HuH-7.5 (cell line): ENCODE measurements around the gene EFNA1.
A peak's percentile ranks its signal among the peaks of the same experiment; 100 is the strongest.
"Not testable (repeated sequence)": the region's sequence is repeated elsewhere in the genome, so short reads cannot be mapped to it uniquely, and the experiment has no call there.

ENCODE experiments used
- DNase-seq: peaks from one replicate; pipeline ENCODE4 v3.0.0; 2011; ENCODE audit warnings: low spot score

EFNA1 gene

GRCh38 chr1:155145491-155145890, 17.8 kb downstream of the EFNA1 start:
- DNase-seq = no peak

DNA sequence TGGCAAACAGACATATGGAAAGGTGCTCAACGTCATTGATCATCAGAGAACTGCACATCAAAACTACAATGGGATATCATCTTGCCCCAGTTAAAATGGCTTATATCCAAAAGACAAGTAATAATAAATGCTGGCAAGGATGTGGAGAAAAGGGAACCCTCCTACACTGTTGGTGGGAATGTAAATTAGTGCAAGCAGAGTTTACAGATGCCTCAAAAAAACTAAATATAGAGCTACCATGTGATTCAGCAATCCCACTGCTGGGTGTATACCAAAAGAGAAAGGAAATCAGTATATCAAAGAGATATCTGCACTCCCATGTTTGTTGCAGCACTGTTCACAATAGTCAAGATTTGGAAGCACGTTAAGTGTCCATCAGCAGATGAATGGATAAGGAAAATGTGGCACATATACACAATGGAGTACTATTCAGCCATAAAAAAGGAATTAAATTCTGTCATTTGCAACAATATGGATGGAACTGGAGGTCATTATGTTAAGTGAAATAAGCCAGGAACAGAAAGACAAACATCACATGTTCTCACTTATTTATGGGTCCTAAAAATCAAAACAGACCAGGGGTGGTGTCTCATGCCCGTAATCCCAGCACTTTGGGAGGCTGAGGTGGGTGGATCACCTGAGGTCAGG, 28.4 kb downstream of the EFNA1 start:
- DNase-seq = not testable (repeated sequence)

DNA sequence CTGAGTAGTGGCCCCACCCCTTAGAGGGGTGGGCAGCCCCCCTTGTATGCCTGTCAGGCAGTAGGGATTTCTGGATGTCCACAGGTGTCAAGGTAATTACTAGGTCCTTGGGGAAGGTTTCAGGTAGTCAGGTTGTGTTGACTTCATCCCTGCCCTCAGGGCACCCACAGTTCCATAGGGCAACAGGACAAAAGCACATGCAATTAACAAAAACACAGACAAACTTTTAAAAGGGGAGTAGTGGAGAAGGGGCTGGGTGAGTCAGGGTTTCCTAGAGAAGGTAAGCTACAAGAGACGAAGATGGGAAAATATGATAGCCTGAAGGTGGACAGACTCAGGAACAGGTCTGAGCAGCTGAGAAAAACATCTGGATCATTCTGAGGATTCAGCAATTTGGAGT, 31.3 kb downstream of the EFNA1 start:
- no peak for DNase-seq

GRCh38 chr1:155160128-155160527, 32.5 kb downstream of the EFNA1 start:
- no peak for DNase-seq

GRCh38 chr1:155162631-155163030, 35.0 kb downstream of the EFNA1 start:
- not testable (repeated sequence) for DNase-seq

- not testable (repeated sequence) for DNase-seq
These were observed 36.1 kb downstream of the EFNA1 start for GRCh38 chr1:155163785-155164184.

GRCh38 chr1:155164625-155165024, 36.9 kb downstream of the EFNA1 start:
- not testable (repeated sequence) for DNase-seq

DNA sequence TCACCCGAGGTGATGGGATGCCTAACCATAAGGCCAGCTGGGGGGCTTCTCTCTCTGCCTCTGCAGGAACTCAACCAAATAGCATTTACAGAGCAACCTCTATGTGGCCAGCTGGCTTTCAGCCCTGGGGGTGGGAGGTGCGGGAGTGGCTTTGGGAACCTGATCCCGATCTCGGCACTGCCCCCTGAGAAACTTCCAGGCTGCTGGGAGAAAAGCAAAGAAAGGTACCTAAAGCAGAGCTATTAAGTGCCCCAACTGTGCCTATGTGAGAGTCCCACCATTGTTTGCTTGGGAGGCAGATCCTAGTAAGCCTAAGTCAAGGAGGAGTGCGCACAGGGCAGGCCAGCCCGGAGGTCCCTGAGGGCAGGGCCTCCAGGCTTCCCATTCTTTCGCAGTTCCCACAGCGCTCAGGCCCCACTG, 38.4 kb downstream of the EFNA1 start:
- no peak for DNase-seq

GRCh38 chr1:155166471-155167165, 38.9 kb downstream of the EFNA1 start:
- no peak for DNase-seq

DNA sequence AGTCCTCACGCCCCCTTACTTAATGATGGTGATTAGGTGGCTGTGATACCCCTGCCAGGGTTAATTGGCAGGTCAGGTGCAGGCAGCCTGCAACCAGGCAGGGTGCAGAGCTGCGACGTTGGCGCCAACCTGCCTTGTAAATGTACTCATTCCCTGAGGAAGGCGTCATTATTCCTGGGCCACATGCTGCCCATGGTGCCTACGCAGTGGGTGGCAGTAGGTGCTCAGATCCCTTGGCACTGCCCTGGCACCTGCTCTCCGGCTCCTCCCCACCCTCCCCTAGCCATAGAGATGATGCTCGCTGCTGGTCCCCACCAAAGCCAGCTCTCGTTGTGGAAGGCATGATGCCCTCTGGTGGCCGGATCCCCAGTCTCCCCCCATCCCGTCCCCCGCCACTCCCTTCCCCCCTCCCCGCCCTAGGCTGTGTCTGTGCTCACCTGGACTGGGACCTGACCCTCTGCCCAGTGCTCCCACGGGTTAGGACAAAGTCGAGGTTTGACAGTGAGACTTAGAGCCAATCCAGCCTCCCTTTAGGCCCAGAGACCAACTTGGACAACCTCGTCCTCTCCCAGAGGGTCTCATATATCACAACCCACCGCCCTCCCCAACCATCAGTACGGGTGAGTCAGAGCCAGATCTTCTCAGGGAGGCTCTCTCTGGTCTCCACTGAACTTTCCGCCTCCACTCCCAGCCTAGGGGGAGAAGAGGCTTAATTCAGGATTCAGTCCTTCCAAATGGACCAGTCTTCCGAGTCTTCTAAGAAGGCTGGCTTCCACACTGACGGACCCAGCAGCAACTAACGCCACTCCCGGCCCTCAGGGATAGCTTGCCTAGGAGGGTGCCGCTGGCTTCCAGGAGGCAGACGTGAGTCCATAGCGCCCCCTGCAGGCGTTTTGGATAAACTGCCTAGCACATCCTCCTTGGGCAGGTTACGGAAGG, 39.8 kb downstream of the EFNA1 start:
- peak; percentile 88 for DNase-seq

DNA sequence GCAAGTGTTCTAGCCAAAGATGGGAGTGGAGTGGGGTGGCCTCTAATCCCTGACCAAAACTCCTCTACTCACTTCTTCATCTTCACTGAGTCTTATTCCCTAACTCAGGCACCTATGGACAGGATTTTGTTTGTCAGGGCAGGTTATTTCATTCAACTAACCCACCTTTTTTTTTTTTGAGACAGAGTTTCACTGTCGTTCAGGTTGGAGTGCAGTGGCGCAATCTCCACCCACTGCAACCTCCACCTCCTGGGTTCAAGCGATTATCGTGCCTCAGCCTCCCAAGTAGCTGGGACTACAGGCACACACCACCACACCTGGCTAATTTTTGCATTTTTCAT, 40.4 kb downstream of the EFNA1 start:
- DNase-seq = not testable (repeated sequence)

DNA sequence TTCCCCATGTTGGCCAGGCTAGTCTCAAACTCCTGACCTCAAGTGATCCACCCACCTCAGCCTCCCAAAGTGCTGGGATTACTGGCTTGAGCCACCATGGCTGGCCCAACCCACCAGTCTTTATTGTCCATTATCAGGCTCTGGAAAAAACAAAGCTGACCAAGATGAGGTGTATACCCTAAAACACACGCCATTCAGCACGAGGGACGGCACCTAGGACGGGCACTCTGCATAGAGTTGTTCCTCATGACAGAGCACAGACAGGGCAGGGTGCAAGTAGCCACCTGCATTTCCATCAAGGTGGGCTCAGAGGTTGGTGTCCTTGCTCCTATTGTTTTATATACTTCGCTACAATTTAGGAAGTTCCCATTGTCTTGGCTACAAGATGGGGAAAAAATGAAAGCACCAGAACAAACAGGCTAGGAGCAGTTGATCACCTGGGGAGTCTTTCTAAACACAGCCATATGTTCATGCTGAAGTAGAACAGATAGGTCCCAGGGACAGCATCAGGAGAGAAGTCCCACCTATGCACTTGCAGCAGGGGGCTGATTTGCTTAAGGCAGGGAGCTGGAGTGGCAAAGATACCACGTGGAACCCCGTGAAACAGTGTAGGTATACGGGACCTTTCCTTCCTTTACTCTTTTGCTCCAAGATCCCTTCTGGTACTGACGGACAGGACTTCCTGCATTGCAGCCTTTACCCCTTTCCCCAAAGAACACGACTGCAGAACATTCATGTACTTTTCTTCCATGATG, 41.0 kb downstream of the EFNA1 start:
- no peak for DNase-seq

GRCh38 chr1:155169541-155169940, 41.9 kb downstream of the EFNA1 start:
- DNase-seq = no peak

- no peak for DNase-seq
These were observed 42.6 kb downstream of the EFNA1 start for GRCh38 chr1:155170101-155170785.

- no peak for DNase-seq
These were observed 43.1 kb downstream of the EFNA1 start for GRCh38 chr1:155170806-155171205.

DNA sequence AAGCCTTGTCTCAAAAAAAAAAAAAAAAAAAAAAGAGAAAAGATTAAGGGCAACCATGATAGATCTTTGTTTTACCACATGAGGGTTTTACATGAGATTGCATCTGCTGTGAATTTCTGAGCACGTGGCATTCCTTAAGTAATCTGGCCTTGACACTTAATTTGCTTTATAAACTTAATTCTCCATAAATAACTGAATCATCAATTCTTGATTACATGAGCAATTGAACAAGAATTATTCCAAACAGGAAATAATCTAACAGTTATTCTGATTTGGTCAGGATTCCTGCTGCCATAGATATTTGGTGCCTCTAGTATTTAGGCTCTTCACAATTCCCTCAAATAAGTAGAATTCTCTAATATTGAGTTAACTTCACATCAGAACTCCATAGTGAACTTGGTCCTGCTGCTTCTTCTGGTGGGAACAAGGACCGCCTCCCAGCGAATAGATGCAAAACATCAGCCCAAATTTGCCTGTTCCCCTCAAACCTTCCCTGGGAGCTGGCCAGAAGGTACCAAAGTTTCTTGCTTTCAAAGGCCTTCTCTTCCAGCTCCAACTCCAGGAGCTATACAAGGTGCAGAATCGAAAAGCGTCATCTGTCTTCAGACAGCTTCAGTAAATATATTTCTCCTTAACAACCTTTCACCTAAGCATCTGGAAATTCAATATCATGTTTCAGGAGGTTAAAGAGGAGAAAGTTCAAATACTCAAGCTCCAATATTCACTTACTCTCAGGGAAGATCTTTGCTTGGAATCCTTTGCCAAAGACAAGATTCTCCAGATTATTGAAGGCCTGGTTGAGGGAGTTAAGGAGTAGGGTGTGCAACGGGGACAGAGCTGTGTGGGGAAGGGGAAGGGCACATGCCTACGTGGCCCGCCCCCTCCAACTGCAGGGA, 44.4 kb downstream of the EFNA1 start:
- no peak for DNase-seq

DNA sequence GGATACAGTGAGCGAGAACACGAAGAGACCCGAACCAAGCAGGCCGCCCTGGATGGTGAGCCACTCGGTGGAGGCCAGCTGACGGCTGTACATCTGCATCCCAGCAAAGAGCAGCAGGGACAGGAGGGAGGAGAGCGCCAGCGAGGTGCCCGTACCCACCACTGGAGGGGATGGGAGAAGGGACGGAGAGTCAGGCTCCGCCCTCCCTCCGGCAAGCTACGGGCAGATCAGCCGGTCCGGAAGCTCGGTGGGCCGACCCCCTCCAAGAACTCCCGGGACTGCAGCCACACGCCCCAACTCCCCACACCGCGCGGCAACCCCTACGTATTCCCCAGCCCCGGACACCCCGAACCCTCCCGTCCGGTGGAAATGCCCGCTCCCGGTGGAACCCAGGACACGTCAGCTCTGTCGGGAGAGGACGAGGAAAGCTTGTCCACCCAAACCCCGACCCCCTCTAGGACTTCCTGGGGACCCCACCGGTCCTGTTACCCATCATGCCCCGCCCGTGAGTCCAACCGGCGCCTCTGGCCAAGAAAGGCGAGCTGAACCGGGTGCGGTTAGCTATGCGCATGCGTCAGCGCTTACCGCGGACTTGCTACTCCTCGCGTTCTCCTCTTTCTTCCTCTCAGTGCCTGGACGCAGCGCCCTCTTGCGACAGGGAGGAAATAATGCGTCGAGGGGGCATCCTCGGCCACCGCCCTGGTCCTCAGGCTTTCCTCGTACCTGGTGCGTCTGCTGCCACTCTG, 45.2 kb downstream of the EFNA1 start, which contains the start of gene KRTCAP2:
TSS of gene KRTCAP2 (minus strand) at position 573 of the 746 bp plus-strand sequence. CDS start at position 493, 80 bp downstream.
- peak; percentile 99 for DNase-seq

GRCh38 chr1:155173478-155174323, 46.0 kb downstream of the EFNA1 start, which contains the start of gene TRIM46:
Gene TRIM46, plus strand, starts transcription at chr1:155173849. Its CDS starts 118 bp downstream, at chr1:155173967.
- peak; percentile 32 for DNase-seq
